K562 (cell line): ENCODE measurements around the gene ADORA1. TPM values are rescaled to one million over a fixed set of nuclear protein-coding genes. Genes with fewer than 3 reads are reported as not detected.
A peak's percentile ranks its signal among the peaks of the same experiment; 100 is the strongest.

ENCODE experiments used
- ATAC-seq: fragments of 200-7000 bp; cut with Tn5 transposase; 3 replicates; pipeline ENCODE4 v1.9.1; 2020; ENCODE audit warnings: moderate library complexity
- BruUV-seq: library from RNA; stranded (reverse); fragments of 400-500 nt; replicated peaks from 2 replicates; lab custom pipeline; 2021; lab: Mats Ljungman, UMichigan
- CTCF ChIA-PET: fragments of 300-600 bp; formaldehyde crosslinking; extraction: SDS; loops from one replicate; lab custom pipeline; 2021; ENCODE audit warnings: low intra/inter-chr PET ratio; lab: Yijun Ruan, JAX
- POLR2A ChIA-PET: fragments of 300-600, 350-650 bp; sonication (Branson Sonifier 250); formaldehyde crosslinking; extraction: SDS; loops from one replicate; lab custom pipeline; 2021; ENCODE audit warnings: antibody characterized with exemption, inconsistent platforms; lab: Yijun Ruan, JAX
- DNase-seq, 4 experiments: peaks; one replicate each; pipeline versions ENCODE4 v3.0.0 to v3.0.0-alpha.2; 2011 to 2018; ENCODE audit warnings: low spot score in 3 of 4, mixed read lengths in 3 of 4; ENCODE audit errors: extremely low read depth in 1 of 4
- FAIRE-seq: peaks from 2 replicates; lab custom pipeline; 2011; peaks lifted over from hg19 to GRCh38; lab: Jason Lieb, UNC
- H2AFZ ChIP-seq: 2 replicates; pipeline ENCODE4 v1.6.0; 2011; ENCODE audit warnings: low read depth, low read length, control low read depth, inconsistent platforms
- H3K27ac ChIP-seq: fragments of 200-600 bp; 3 replicates; pipeline ENCODE4 v1.8.0; 2011; ENCODE audit warnings: low read depth, mild to moderate bottlenecking, control low read depth, inconsistent platforms, low read length, moderate library complexity, mixed read lengths; ENCODE audit errors: extremely low read depth
- H3K27me3 ChIP-seq, 2 experiments: fragments of 300-600 bp in 1 of 2; 2 replicates in 1 of 2; 3 replicates in 1 of 2; pipeline versions ENCODE4 v1.6.0 to v1.8.0; 2011; ENCODE audit warnings: inconsistent platforms in 2 of 2, low read length in 2 of 2, mild to moderate bottlenecking in 1 of 2, mixed read lengths in 1 of 2, moderate library complexity in 1 of 2; ENCODE audit not compliant: control insufficient read depth in 2 of 2, insufficient read depth in 2 of 2
- H3K36me3 ChIP-seq: fragments of 300-600 bp; 3 replicates; pipeline ENCODE4 v1.8.0; 2011; ENCODE audit warnings: mild to moderate bottlenecking, low read length, inconsistent platforms; ENCODE audit not compliant: control insufficient read depth, insufficient read depth
- H3K4me1 ChIP-seq, 2 experiments: fragments of 200-600 bp in 1 of 2; replicated peaks in 1 of 2; 2 replicates in 1 of 2; 3 replicates in 1 of 2; pipeline versions ENCODE4 v1.5.1 to v1.8.0; 2011; ENCODE audit warnings: inconsistent platforms in 2 of 2, low read length in 2 of 2, mild to moderate bottlenecking in 1 of 2, mixed read lengths in 1 of 2, moderate library complexity in 1 of 2; ENCODE audit not compliant: control insufficient read depth in 2 of 2, insufficient read depth in 2 of 2
- H3K4me2 ChIP-seq: 2 replicates; pipeline ENCODE4 v1.6.1; 2011; ENCODE audit warnings: low read length, control low read depth, inconsistent platforms, mixed read lengths; ENCODE audit not compliant: insufficient read depth
- H3K4me3 ChIP-seq: fragments of 200-600 bp; sonication (generic), shearing (Covaris generic); 2 replicates; pipeline ENCODE4 v1.5.1; 2016; ENCODE audit warnings: control low read depth, inconsistent platforms
- H3K79me2 ChIP-seq: fragments of 200-600 bp; 3 replicates; pipeline ENCODE4 v1.8.0; 2011; ENCODE audit warnings: low read length, inconsistent platforms; ENCODE audit not compliant: control insufficient read depth, insufficient read depth
- H3K9ac ChIP-seq, 2 experiments: 2 replicates each; pipeline versions ENCODE4 v1.6.0 to v1.6.1; 2011; ENCODE audit warnings: low read depth in 2 of 2, low read length in 2 of 2, control low read depth in 1 of 2, inconsistent platforms in 1 of 2, mild to moderate bottlenecking in 1 of 2, mixed read lengths in 1 of 2; ENCODE audit not compliant: insufficient read depth in 1 of 2
- H3K9me1 ChIP-seq: one replicate; pipeline ENCODE4 v1.6.0; 2011; ENCODE audit warnings: inconsistent platforms, mild to moderate bottlenecking, low read length, moderate library complexity; ENCODE audit not compliant: control insufficient read depth, insufficient read depth
- H3K9me3 ChIP-seq: replicated peaks from 2 replicates; pipeline ENCODE4 v1.5.1; 2011; ENCODE audit warnings: low read depth, low read length, inconsistent platforms; ENCODE audit not compliant: control insufficient read depth, insufficient read depth
- H4K20me1 ChIP-seq: replicated peaks from 2 replicates; pipeline ENCODE4 v1.6.1; 2011; ENCODE audit warnings: low read length, inconsistent platforms, mixed read lengths; ENCODE audit not compliant: control insufficient read depth, insufficient read depth
- E2F3 ChIP-seq: fragments of 250-450 bp; sonication (Bioruptor Pico); IDR thresholded peaks from 2 replicates; pipeline ENCODE4 v1.4.0; 2020; ENCODE audit warnings: mild to moderate bottlenecking
- ETS2 ChIP-seq: IDR thresholded peaks from 2 replicates; pipeline ENCODE4 v1.6.1; 2016; ENCODE audit warnings: borderline replicate concordance, missing genetic modification characterization, mild to moderate bottlenecking, moderate library complexity, missing compliant biosample characterization; ENCODE audit not compliant: poor library complexity, severe bottlenecking
- HDAC2 ChIP-seq: fragments of 450-650 bp; IDR thresholded peaks from 2 replicates; pipeline ENCODE4 v1.6.1; 2016; ENCODE audit warnings: mild to moderate bottlenecking
- JUND ChIP-seq, 2 experiments: IDR thresholded peaks; 2 replicates in 1 of 2; 3 replicates in 1 of 2; pipeline ENCODE4 v1.6.1; 2011; ENCODE audit warnings: borderline replicate concordance in 2 of 2, low read depth in 2 of 2, low read length in 2 of 2, improper control_type of control experiment in 1 of 2, missing biosample characterization in 1 of 2, missing genetic modification characterization in 1 of 2, missing genetic modification reagents in 1 of 2
- KLF16 ChIP-seq: IDR thresholded peaks from 2 replicates; pipeline ENCODE4 v1.6.1; 2016; ENCODE audit warnings: antibody characterized with exemption
- NCOA4 ChIP-seq: fragments of 450-650 bp; IDR thresholded peaks from 2 replicates; pipeline ENCODE4 v1.6.1; 2018; ENCODE audit warnings: mild to moderate bottlenecking; ENCODE audit not compliant: partially characterized antibody
- RAD21 ChIP-seq, 2 experiments: fragments of 250-450 bp in 1 of 2; fragments of 450-650 bp in 1 of 2; sonication (Bioruptor Pico) in 1 of 2; formaldehyde crosslinking in 1 of 2; IDR thresholded peaks in 1 of 2; conservative IDR thresholded peaks in 1 of 2; 2 replicates each; pipeline versions ENCODE4 v1.4.0 to v1.8.0; 2020 to 2022; ENCODE audit warnings: mild to moderate bottlenecking in 2 of 2, moderate library complexity in 1 of 2
- TOE1 ChIP-seq, 2 experiments: fragments of 450-650 bp in 1 of 2; sonication (generic) in 1 of 2; formaldehyde crosslinking in 1 of 2; IDR thresholded peaks; 2 replicates each; pipeline versions ENCODE4 v1.7.1 to v1.8.0; 2016 to 2022; ENCODE audit warnings: borderline replicate concordance in 2 of 2, mild to moderate bottlenecking in 2 of 2, antibody characterized with exemption in 1 of 2, inconsistent platforms in 1 of 2, low read depth in 1 of 2, missing genetic modification reagents in 1 of 2, moderate library complexity in 1 of 2
- ZFP30 ChIP-seq: fragments of 250-450 bp; sonication (Bioruptor Pico); IDR thresholded peaks from 2 replicates; pipeline ENCODE4 v1.8.0; 2022; ENCODE audit warnings: moderate library complexity, mild to moderate bottlenecking, inconsistent platforms, borderline replicate concordance
- ZNF12 ChIP-seq: sonication (generic); formaldehyde crosslinking; IDR thresholded peaks from 2 replicates; pipeline ENCODE4 v1.4.0; 2020; ENCODE audit warnings: mild to moderate bottlenecking, missing genetic modification reagents
- WGBS: fragments of 100-300 bp; shearing (Covaris generic); methylation state at CpG from one replicate; pipeline ENCODE4 v1.1.6; 2016; ENCODE audit warnings: low coverage, mixed read lengths; ENCODE audit not compliant: insufficient coverage; ENCODE audit errors: missing lambda C conversion rate; 5-methylcytosine and 5-hydroxymethylcytosine counted together
- in situ Hi-C: fragments of 300-500 bp; cut with MboI; formaldehyde crosslinking; loops from 4 replicates; pipeline ENCODE4 v1.15.0; 2018; ENCODE audit warnings: inconsistent platforms, mixed read lengths
- intact Hi-C: fragments of 100-400 bp; cut with micrococcal nuclease; formaldehyde crosslinking; loops from 2 replicates; pipeline ENCODE4 v1.14.2; 2022
- polyA plus RNA-seq, 8 experiments: library from polyadenylated mRNA; depleted of rRNA in 4 of 8; stranded (reverse) in 5 of 8; unstranded in 3 of 8; fragments of >200 nt; fragmentation: Nextera tagmentation in 2 of 8; fragmentation: Illumina TruSeq in 1 of 8; extraction: Ambion mirVana in 2 of 8; extraction: Trizol in 1 of 8; gene quantifications; 2 replicates each; pipeline versions ENCODE4 v1.2.1 to v1.2.3, GENCODE V29; 2011 to 2014; ENCODE audit warnings: inconsistent platforms in 1 of 8, missing spikeins in 1 of 8
- total RNA-seq, 7 experiments: library from RNA; depleted of rRNA in 6 of 7; stranded (reverse); fragments of >200 nt in 6 of 7; fragmentation: Illumina TruSeq in 2 of 7; extraction: Trizol in 2 of 7; gene quantifications; 2 replicates each; pipeline versions ENCODE4 v1.2.1 to v1.2.3, GENCODE V29; 2011 to 2021; ENCODE audit warnings: low replicate concordance in 1 of 7
- TF ChIP-seq, protein P1 (sequence below), 3 experiments: IDR thresholded peaks in 2 of 3; conservative IDR thresholded peaks in 1 of 3; 2 replicates each; pipeline ENCODE4 v1.5.1; 2011 to 2012; ENCODE audit warnings: low read length in 3 of 3, mild to moderate bottlenecking in 3 of 3, control low read depth in 2 of 3, improper control_type of control experiment in 1 of 3, inconsistent platforms in 1 of 3, low read depth in 1 of 3, mixed read lengths in 1 of 3, moderate library complexity in 1 of 3; ENCODE audit not compliant: insufficient read depth in 2 of 3
- TF ChIP-seq, protein P2 (sequence below), 2 experiments: fragments of 450-650 bp in 1 of 2; IDR thresholded peaks; 2 replicates each; pipeline ENCODE4 v1.6.1; 2011 to 2017; ENCODE audit warnings: low read depth in 2 of 2, antibody characterized with exemption in 1 of 2, borderline replicate concordance in 1 of 2, low read length in 1 of 2, mild to moderate bottlenecking in 1 of 2, mixed read lengths in 1 of 2; ENCODE audit not compliant: control insufficient read depth in 1 of 2
- TF ChIP-seq, protein P3 (sequence below): fragments of 250-450 bp; sonication (Bioruptor Pico); IDR thresholded peaks from 2 replicates; pipeline ENCODE4 v1.8.0; 2021; ENCODE audit warnings: moderate library complexity, mild to moderate bottlenecking, inconsistent platforms

The ADORA1 gene
- total and polyA plus RNA-seq, 9 of the 15 experiments (the other 6 are each of a cell fraction or from before 2014, with no cell fraction given): not detected

DNA sequence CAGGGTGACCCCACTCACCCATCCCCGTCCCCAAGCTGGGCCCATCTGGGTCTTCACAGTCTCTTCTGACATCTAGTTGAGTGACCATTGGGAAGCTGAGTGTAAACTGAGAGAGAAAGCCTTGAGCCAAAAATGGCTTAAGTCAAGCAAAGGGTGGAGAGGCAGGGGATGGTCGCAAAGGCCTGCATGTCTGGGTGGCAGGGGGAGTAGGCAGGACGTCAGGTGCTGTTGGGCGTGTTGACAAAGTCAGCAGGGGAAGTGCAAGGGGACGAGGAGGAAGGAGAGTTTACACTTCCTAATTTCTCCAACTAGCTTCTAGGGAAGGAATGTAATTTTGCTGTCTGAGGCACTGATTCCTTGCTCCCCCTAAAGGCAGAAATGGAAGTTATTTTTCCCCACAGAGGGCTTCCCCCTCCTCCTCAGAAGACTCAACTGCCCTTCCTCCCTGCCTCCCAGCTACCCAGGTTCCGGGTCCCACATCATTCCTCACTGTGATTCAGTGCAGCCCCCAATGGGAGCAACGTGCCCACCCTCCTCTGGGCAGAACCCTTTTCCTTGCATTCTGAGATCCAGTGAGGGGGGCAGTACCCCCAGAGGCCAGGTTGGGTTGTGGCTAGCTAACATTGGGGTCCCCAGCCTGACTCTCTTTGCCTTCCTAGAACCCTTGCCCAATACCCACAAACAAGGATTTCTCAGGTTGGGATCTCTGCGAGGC, 1.2 kb upstream of the ADORA1 start:
- peaks cover 21% of the 10 kb centered on the region for H4K20me1 ChIP-seq
- peak; percentile 82 for FAIRE-seq
- BruUV-seq: no TSS peak
- H3K9ac ChIP-seq: no peak overlapping the region
- peaks cover 0 to 16% of the 10 kb centered on the region in 2 experiments; a peak in 2 of 5 replicates for H3K4me1 ChIP-seq
- no peaks in the 10 kb centered on the region for H3K79me2 ChIP-seq
- intact Hi-C loops: no loop called here
- in situ Hi-C loops: no loop called here
- no peaks in the 10 kb centered on the region for H3K9me1 ChIP-seq
- H3K27me3 ChIP-seq: peaks cover 3 to 72% of the 10 kb centered on the region in 2 experiments; a peak in 4 of 5 replicates
- CTCF ChIA-PET: no interaction called here
- POLR2A ChIA-PET: interaction anchor here (1.0 to 1.6 kb wide), 3 partner anchors 9 to 102 kb away, joined by 3 to 5 read pairs (median 5); no protein-coding TSS in a partner anchor
- H3K4me2 ChIP-seq: no peak overlapping the region
- H3K36me3 ChIP-seq: no peaks in the 10 kb centered on the region
- peak in 1 of 4 experiments; percentile 25 for DNase-seq
- WGBS: 0% methylated on average over 8 of the region's 8 CpGs
- peak; percentile 58 for ATAC-seq
- H3K9me3 ChIP-seq: no peaks in the 10 kb centered on the region
- H2AFZ ChIP-seq: no peak overlapping the region
- H3K27ac ChIP-seq: no peak overlapping the region
- no peak overlapping the region for H3K4me3 ChIP-seq
- TF ChIP-seq NCOA4: no peak
- TF ChIP-seq ZNF12 (CRISPR knock-in tag): no peak
- TF ChIP-seq HDAC2: no peak
- TF ChIP-seq KLF16: no peak
- no peak for TF ChIP-seq E2F3 (CRISPR knock-in tag)
- TF ChIP-seq JUND (IDR thresholded peaks at IDR 0.05; ENCODE audit: borderline replicate concordance, low read depth, low read length): no peak
- no peak for TF ChIP-seq JUND (tag; IDR thresholded peaks at IDR 0.05; ENCODE audit: borderline replicate concordance, low read depth, low read length)
- TF ChIP-seq ETS2 (tag): no peak
- TF ChIP-seq, protein P1, sequence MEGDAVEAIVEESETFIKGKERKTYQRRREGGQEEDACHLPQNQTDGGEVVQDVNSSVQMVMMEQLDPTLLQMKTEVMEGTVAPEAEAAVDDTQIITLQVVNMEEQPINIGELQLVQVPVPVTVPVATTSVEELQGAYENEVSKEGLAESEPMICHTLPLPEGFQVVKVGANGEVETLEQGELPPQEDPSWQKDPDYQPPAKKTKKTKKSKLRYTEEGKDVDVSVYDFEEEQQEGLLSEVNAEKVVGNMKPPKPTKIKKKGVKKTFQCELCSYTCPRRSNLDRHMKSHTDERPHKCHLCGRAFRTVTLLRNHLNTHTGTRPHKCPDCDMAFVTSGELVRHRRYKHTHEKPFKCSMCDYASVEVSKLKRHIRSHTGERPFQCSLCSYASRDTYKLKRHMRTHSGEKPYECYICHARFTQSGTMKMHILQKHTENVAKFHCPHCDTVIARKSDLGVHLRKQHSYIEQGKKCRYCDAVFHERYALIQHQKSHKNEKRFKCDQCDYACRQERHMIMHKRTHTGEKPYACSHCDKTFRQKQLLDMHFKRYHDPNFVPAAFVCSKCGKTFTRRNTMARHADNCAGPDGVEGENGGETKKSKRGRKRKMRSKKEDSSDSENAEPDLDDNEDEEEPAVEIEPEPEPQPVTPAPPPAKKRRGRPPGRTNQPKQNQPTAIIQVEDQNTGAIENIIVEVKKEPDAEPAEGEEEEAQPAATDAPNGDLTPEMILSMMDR (IDR thresholded peaks at IDR 0.05 in 2 of 3, conservative IDR thresholded peaks at IDR 0.05 in 1 of 3; ENCODE audit: insufficient read depth in 2 of 3, low read depth in 1 of 3, low read length in 3 of 3): peak; percentile 42 to 57 (median 52)
- TF ChIP-seq, protein P2, sequence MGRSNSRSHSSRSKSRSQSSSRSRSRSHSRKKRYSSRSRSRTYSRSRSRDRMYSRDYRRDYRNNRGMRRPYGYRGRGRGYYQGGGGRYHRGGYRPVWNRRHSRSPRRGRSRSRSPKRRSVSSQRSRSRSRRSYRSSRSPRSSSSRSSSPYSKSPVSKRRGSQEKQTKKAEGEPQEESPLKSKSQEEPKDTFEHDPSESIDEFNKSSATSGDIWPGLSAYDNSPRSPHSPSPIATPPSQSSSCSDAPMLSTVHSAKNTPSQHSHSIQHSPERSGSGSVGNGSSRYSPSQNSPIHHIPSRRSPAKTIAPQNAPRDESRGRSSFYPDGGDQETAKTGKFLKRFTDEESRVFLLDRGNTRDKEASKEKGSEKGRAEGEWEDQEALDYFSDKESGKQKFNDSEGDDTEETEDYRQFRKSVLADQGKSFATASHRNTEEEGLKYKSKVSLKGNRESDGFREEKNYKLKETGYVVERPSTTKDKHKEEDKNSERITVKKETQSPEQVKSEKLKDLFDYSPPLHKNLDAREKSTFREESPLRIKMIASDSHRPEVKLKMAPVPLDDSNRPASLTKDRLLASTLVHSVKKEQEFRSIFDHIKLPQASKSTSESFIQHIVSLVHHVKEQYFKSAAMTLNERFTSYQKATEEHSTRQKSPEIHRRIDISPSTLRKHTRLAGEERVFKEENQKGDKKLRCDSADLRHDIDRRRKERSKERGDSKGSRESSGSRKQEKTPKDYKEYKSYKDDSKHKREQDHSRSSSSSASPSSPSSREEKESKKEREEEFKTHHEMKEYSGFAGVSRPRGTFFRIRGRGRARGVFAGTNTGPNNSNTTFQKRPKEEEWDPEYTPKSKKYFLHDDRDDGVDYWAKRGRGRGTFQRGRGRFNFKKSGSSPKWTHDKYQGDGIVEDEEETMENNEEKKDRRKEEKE (IDR thresholded peaks at IDR 0.05; ENCODE audit: borderline replicate concordance in 1 of 2, control insufficient read depth in 1 of 2, low read depth in 2 of 2, low read length in 1 of 2): no peak
- TF ChIP-seq TOE1 (IDR thresholded peaks at IDR 0.05; ENCODE audit: borderline replicate concordance): no peak
- TF ChIP-seq TOE1 (CRISPR knock-in tag; IDR thresholded peaks at IDR 0.05; ENCODE audit: borderline replicate concordance, low read depth): no peak
- TF ChIP-seq, protein P3, sequence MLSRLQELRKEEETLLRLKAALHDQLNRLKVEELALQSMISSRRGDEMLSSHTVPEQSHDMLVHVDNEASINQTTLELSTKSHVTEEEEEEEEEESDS (CRISPR knock-in tag): no peak
- TF ChIP-seq RAD21 (CRISPR knock-in tag; conservative IDR thresholded peaks at IDR 0.05 in 1 of 2, IDR thresholded peaks at IDR 0.05 in 1 of 2): peak in 1 of 2 experiments; percentile 23; a peak in 1 of 4 replicates
- no peak for TF ChIP-seq ZFP30
